BE2C (cell line): ENCODE data around the gene FBXL7.

Experiments used
- DNase-seq: peaks from one replicate; pipeline ENCODE4 v3.0.0-alpha.2; 2020
- H3K27me3 ChIP-seq: fragments of 250-450 bp; sonication (Bioruptor Pico); 2 replicates; pipeline ENCODE4 v1.5.1; 2020; ENCODE audit warnings: mild to moderate bottlenecking
- H3K36me3 ChIP-seq: fragments of 250-450 bp; sonication (Bioruptor Pico); 2 replicates; pipeline ENCODE4 v1.5.1; 2020; ENCODE audit warnings: mild to moderate bottlenecking
- H3K4me1 ChIP-seq: fragments of 250-450 bp; sonication (Bioruptor Pico); 2 replicates; pipeline ENCODE4 v1.5.1; 2020
- H3K4me3 ChIP-seq: 2 replicates; pipeline ENCODE4 v1.5.1; 2011; ENCODE audit warnings: low read depth, low read length
- H3K9me3 ChIP-seq: fragments of 250-450 bp; sonication (Bioruptor Pico); 2 replicates; pipeline ENCODE4 v1.5.1; 2020
- CTCF ChIP-seq: IDR thresholded peaks from 2 replicates; pipeline ENCODE4 v1.5.1; 2012; ENCODE audit warnings: mild to moderate bottlenecking, low read depth, low read length

The FBXL7 gene

DNA sequence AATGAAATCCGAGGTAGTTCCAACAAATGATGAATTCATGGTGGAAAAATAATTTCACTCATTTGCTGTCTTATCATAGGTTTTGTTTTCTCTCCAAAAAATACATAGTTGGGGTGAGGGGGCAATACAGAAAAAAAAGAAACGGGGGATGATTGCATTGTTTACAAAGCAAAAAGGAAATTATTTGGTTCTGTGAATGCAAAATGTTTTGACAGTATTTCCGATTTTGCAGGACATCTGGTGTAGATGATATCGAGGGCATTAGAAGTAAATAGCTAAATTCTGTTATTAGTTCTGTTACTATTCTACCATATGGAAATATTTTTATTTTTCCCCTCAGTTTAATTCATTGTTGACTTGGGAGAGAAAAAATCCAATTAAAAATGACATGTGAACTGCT, 477.9 kb downstream of the FBXL7 start:
- TF ChIP-seq CTCF: no peak
- Histone ChIP-seq H3K27me3 (no peaks in the 10 kb centered on the region), H3K4me3 (no peak overlapping the region), H3K9me3 (no peaks in the 10 kb centered on the region), H3K36me3 (no peaks in the 10 kb centered on the region), H3K4me1 (no peaks in the 10 kb centered on the region)
- DNase-seq: no peak

- TF ChIP-seq CTCF: no peak
- no peaks in the 10 kb centered on the region for H3K4me1 ChIP-seq
- H3K27me3 ChIP-seq: no peaks in the 10 kb centered on the region
- H3K36me3 ChIP-seq: no peaks in the 10 kb centered on the region
- no peak overlapping the region for H3K4me3 ChIP-seq
- H3K9me3 ChIP-seq: no peaks in the 10 kb centered on the region
- no peak for DNase-seq
Observed at GRCh38 chr5:15980835-15981234, 480.9 kb downstream of the FBXL7 start.

- Histone ChIP-seq H3K27me3 (no peaks in the 10 kb centered on the region), H3K9me3 (no peaks in the 10 kb centered on the region), H3K36me3 (no peaks in the 10 kb centered on the region), H3K4me3 (no peak overlapping the region), H3K4me1 (no peaks in the 10 kb centered on the region)
- no peak for TF ChIP-seq CTCF
- DNase-seq: no peak
Observed at GRCh38 chr5:15983392-15983791, 483.4 kb downstream of the FBXL7 start.
